ENCODE results near the gene HSD3B7.
A peak's percentile ranks its signal among the peaks of the same experiment; 100 is the strongest.

The HSD3B7 gene

DNA sequence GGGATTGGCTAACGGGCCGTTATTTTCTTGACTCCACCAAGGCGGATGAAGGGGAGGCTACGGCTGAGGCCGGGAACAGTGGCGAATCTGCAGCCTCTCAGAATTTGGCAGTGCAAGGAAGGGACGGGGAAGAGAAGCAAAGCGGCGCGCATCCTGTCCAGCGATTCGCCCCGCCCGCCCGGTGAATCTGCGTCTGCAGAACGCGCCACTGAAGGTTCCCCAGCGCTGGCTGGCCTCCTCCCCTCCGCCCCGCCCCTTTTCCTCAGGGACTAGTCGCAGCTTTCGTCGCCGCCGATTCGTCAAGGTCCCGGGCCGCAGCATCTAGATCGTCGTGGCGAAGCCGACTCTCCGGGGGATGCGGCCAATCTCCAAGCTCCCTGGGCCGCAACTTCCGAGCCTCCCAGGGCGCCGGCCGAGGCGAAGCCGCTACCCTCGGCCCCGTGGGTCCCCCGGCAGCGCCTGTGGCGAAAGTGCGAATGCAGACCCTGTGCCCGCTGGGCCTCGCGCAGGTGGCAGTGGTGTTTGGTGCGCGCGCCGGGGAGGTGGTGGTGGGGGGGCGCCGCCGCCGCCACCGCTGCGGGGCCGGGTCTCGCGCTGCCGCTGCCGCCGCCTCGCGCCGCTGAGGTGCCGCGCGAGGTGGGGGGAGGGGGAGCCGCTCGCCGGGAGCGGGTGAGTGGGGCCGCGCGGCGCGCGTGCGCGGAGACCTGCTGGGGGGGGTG, 27.4 kb upstream of the HSD3B7 start, which contains the start of gene SETD1A:
Gene SETD1A, plus strand, starts transcription at position 299 of the 719 bp plus-strand sequence. CDS start 978 bp downstream, outside the sequence.
- DNase-seq = peak; percentile 96

DNA sequence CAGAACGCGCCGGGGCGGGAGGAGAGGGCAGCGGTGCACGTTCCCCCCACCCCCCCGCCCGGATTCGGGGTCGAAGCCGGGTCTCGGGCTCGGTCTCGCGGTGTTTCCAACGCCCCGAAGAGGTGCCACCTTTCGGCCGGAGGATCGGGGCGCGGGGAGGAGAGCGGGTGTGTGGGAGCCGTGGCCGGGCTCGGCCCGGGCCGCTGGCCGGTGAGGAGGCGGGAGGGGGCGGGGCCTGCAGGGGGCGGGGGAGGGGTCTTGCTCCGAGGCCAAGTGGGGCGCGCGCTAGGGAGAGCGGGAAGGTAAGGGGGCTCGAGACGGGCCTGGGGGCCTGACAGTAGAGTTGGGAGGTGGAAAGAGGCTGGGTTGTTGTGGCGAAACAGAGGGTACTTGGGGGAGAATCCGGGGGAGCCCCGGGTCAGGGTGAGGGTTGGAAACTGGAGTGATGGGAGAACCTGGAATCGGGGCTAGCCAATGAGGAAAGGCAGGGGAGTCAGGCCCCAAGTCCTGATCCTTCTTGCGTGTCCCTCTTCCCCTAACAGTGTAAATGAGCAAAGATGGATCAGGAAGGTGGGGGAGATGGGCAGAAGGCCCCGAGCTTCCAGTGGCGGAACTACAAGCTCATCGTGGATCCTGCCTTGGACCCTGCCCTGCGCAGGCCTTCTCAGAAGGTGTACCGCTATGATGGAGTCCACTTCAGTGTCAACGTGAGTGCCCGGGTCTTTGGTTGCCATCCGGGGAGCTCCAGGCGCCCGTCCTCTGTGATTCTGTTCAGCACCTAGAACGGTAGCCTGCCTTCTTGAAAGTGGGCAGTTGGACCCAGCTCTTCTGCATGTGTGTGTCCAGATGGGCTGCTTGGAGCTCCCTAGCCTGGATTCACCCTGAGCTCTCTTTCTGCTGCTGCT, 26.6 kb upstream of the HSD3B7 start:
- peak; percentile 71 for DNase-seq

GRCh38 chr16:30961384-30961783, 23.6 kb upstream of the HSD3B7 start:
- no peak for DNase-seq

DNA sequence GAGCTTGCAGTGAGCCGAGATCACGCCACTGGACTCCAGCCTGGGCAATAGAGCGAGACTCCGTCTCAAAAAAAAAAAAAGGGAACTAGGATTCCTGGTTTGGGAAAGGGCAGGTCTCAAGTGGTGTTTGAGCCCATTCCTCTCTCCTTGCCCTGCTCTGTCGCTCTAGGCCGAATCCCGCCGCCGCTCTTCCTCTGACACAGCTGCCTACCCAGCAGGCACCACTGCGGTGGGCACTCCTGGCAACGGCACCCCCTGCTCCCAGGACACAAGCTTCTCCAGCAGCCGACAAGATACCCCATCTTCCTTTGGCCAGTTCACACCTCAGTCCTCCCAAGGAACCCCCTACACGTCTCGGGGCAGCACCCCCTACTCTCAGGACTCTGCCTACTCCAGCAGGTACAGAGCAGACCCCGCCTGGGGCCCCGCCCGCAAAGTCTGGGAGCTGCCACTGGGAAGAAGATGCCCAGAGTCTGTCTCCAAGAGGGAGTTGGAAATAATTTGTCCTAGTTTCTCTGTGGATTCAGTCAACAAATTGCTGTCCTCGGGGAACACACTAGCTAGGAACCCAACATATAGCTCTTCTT, 21.0 kb upstream of the HSD3B7 start:
- DNase-seq = no peak

GRCh38 chr16:30964574-30965226, 20.3 kb upstream of the HSD3B7 start:
- DNase-seq = no peak

DNA sequence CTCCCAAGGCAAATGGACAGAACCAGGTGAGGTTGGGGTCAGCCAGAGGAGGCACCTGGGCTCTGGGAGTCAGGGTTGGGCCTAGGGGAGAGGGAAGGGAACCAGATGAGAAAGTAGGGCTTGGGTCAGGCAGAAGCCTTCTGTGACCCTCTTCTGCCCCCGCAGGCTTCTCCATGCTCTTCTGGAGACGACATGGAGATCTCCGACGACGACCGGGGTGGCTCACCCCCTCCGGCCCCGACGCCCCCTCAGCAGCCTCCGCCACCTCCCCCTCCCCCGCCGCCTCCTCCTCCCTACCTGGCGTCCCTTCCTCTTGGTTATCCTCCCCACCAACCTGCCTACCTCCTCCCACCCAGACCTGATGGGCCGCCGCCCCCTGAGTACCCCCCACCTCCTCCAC, 19.6 kb upstream of the HSD3B7 start:
- DNase-seq = no peak

GRCh38 chr16:30966033-30966619, 18.9 kb upstream of the HSD3B7 start:
- DNase-seq = no peak

DNA sequence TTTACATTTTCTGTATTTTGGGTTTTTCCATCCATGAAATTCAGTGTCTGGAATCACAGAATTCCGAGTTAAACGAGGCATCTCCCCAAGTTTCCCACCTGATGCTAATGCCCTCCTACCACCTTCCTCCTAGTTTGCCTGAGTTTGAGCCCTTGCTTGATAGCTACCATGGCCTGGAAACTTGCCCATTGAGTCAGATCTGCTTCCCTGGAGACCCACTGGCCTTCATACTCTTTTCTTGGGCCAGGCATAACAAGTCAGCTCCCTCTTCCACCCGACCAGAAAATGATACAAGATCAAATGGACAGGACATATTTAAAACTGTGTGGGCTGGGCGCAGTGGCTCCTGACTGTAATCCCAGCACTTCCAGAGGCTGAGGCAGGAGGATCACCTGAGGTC, 17.2 kb upstream of the HSD3B7 start:
- DNase-seq = no peak

DNA sequence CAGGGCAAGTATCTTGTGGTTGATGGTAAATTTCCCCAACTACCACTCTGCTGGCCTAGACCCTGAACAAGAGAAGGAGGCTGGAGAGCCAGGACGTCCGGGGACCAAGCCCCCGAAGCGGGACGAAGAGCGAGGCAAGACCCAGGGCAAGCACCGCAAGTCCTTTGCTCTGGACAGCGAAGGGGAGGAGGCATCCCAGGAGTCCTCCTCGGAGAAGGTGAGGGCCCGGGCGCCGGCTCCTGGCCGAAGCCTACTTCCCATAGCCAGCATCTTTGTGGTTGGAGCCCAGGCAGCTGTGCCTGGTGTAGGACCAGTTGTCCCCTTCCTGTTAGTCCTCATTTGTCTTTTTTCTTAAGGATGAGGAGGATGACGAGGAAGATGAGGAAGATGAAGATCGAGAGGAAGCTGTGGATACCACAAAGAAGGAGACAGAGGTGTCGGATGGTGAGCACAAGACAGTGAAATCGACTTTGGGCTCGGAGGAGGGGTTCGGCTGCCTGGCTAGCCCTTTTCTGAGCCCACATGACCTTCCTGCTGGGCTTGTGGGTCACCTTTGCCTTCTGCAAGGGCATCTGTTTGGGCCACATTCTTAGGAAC, 15.7 kb upstream of the HSD3B7 start:
- no peak for DNase-seq

DNA sequence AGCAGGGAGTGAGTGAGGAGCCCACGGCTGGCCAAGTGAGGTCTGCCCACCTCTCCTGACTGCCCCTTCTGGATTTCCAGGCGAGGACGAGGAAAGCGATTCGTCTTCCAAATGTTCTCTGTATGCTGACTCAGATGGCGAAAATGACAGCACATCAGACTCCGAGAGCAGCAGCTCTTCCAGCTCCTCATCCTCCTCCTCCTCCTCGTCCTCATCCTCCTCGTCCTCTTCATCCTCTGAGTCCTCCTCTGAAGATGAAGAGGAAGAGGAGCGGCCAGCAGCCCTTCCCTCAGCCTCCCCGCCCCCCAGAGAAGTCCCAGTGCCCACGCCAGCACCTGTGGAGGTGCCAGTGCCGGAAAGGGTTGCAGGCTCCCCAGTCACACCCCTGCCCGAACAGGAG, 13.7 kb upstream of the HSD3B7 start:
- no peak for DNase-seq

DNA sequence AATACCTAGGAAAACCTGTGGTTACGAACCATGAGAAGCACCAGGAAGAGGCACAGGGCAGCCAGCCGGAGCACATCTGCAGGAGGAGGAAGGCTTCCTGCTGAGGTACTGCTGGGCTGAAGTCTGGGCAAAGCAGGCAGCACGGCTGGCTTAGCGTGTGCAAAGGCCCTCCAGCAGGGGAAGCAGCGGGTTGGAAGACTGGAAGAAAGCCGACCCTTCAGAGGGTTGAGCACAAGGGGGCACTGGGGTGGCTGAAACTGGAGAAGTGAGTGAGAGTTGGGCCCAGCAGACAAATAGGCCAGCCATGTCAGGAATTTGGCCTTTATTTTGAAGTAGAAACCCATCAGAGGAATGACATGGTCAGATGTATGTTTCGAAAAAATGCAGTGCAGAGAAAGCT, 12.1 kb upstream of the HSD3B7 start:
- peak; percentile 72 for DNase-seq

- DNase-seq = no peak
These were observed 10.7 kb upstream of the HSD3B7 start for GRCh38 chr16:30974348-30974747.

GRCh38 chr16:30976486-30976885, 8.5 kb upstream of the HSD3B7 start:
- no peak for DNase-seq

DNA sequence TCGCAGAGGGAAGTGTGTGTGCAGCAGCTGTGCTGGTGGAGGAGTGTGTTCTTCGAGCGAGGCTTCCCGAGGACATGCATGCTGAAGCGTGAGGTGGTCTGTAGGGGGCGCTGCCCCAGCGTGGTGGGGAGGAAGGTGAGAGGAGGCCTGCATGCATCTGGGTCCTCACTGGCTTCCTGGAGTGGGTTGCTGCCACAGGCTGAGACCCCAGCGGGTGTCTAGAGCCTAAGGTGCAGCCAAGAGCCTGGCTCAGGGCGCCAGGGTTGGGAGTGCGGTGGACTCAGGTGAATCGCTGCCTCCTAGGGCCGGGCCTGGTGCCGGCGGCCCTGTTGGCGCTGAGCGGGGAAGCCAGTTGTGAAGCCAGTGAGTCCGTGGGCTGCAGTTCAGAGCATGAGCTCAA, 7.5 kb upstream of the HSD3B7 start:
- DNase-seq = no peak

DNA sequence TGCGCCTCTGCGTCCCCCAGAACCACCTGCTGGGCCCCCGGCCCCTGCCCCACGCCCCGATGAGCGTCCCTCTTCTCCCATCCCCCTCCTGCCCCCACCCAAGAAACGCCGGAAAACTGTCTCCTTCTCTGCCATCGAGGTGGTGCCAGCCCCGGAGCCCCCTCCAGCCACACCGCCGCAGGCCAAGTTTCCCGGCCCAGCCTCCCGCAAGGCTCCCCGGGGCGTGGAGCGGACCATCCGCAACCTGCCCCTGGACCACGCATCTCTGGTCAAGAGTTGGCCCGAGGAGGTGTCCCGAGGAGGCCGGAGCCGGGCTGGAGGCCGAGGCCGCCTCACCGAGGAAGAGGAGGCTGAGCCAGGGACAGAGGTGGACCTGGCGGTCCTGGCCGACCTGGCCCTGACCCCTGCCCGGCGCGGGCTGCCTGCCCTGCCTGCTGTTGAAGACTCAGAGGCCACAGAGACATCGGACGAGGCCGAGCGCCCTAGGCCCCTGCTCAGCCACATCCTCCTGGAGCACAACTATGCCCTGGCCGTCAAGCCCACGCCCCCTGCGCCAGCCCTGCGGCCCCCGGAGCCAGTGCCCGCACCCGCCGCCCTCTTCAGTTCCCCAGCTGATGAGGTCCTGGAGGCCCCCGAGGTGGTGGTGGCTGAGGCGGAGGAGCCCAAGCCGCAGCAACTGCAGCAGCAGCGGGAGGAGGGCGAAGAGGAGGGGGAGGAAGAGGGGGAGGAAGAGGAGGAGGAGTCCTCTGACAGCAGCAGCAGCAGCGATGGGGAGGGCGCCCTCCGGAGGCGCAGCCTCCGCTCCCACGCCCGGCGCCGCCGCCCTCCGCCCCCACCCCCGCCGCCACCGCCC, 5.6 kb upstream of the HSD3B7 start:
- no peak for DNase-seq

DNA sequence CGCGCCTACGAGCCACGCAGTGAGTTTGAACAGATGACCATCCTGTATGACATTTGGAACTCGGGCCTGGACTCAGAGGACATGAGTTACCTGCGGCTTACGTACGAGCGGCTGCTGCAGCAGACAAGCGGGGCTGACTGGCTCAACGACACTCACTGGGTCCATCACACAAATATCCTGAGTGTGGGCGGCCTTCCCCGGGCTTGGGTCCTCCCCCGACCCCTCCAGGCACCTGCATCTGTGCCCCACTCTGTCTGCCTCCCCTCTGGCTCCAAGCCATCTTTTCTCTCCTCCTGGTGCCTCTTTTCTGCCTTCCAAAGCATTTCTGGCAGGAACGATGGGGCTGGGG, 5.0 kb upstream of the HSD3B7 start:
- DNase-seq = no peak

- no peak for DNase-seq
These were observed 4.6 kb upstream of the HSD3B7 start for GRCh38 chr16:30980434-30980833.

GRCh38 chr16:30980959-30981358, 4.0 kb upstream of the HSD3B7 start:
- DNase-seq = no peak

DNA sequence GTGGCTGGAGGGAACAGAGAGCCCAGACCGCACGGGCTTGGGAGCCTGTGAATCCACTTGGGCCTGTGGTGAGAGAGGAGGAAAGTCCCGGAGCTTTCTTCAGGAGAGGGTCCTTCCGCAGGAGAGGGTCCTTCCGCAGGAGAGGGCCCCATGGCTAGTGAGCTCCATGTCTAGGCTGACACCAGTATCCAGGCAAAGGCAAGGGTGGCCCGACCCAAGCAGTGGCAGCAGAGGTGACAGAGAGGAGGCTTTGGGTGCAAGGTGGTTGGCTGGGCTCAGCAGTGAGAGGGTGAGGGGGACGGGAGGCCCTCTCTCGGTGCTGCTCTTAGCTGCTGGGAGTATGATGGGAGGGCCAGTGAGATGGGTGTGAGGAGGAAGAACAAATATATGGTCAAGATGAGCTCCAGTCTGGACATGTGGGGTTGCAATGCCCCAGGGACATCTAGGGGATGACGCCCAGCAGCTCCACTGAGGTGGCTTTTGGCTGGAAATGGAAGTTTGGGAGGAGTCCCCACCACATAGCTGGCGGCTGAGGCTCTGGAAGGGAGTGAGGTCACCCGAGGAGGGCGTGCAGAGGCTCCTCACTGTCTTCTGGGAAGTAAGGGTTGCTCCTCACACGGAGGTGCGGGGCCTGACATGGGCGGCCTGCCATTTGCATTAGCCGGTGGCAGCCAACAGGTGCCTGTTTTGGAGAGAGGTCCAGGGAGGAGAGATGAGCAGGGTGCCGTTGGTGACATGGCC, 2.3 kb upstream of the HSD3B7 start:
- DNase-seq = no peak

- DNase-seq = no peak
These were observed 1.6 kb upstream of the HSD3B7 start for GRCh38 chr16:30983289-30983889.
